ENCODE results near the gene SAG.

The SAG gene

DNA sequence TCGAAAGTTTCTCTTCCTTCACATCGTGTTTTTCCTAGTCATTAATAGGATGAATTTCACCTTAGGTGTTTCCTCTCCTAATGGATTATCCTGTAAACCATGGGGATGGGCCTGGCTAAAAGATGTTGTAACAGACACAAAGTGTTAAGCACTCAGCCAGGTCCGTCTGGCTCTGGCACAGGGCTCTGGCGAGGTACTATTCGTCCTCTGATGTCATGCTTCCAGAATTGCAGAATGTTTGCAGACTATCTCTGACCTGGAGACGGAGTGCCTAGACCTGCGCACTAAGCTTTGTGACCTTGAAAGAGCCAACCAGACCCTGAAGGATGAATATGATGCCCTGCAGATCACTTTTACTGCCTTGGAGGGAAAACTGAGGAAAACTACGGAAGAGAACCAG is 42.9 kb upstream of the SAG start:
- no peak for TF ChIP-seq CTCF (conservative IDR thresholded peaks at IDR 0.05)
- no peak overlapping the region for H3K27ac ChIP-seq

DNA sequence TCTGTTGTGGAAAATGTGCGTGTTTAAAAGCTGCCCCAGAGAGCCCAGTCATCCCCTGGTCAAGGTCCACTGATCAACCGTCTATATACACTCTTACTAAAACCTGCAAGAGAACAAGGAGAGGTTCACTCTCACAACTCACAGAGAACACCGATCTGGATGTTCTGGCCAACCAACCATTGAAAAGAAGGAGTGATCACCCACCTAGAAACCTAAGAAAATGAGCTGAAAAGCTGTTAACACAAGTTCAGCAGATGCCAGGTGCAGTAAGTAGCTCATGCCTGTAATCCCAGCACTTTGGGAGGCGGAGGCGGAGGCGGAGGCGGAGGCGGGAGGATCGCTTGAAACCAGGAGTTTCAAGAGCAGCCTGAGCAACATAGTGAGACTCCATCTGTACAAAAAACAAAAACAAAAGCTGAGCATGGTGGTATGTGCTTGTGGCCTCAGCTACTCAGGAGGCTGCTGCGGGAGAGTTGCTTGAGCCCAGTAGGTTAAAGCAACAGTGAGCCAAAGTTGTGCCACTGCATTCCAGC is 41.7 kb upstream of the SAG start:
- H3K27ac ChIP-seq, result no peak overlapping the region
- TF ChIP-seq CTCF (conservative IDR thresholded peaks at IDR 0.05), result no peak

GRCh38 chr2:233266481-233266880 is 41.1 kb upstream of the SAG start:
- no peak for TF ChIP-seq CTCF (conservative IDR thresholded peaks at IDR 0.05)
- no peak overlapping the region for H3K27ac ChIP-seq

- H3K27ac ChIP-seq, result peak overlapping the region; percentile 100
- no peak for TF ChIP-seq CTCF (conservative IDR thresholded peaks at IDR 0.05)
Measured at GRCh38 chr2:233267516-233268245, 39.9 kb upstream of the SAG start.

DNA sequence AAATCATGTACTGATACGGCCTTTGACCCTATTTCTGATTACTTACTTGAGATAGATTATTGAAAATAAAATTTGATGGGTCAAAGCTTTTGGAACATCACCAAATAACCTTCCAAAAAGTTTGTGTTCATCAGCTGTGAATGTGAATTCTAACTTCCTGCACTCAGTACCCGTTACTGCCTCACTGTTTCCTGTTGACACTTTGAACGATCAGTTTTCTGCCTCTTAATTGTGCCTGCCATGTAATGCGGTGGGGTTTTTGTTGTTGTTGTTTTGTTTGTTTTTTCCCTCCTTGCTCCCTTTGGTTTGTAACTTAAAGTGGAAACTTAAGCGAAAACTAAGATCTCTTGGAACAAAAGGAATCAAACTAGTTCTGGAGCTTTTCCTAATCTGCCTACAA is 37.2 kb upstream of the SAG start:
- no peak for TF ChIP-seq CTCF (conservative IDR thresholded peaks at IDR 0.05)
- peak overlapping the region; percentile 100 for H3K27ac ChIP-seq

- TF ChIP-seq CTCF (conservative IDR thresholded peaks at IDR 0.05), result no peak
- peak overlapping the region; percentile 100 for H3K27ac ChIP-seq
Measured at GRCh38 chr2:233270951-233271350, 36.7 kb upstream of the SAG start.

DNA sequence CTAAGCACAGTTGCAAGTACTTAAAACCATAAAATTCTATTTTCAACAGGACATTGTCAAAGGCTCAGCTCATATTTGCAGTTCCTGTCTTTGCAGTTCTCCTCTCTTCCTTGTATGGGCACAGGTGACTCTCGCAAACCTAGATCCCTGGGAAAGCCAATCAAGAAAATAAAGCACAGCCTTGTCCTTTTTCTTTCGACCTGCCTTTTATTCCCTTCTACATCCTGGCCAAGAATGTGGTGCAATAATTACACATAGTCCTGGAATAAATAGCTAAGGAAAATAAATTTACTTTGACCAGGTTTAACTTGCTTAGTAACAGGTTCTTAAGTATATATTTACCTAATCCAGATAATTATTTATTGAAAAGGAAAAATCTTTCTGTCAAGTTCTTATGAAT is 35.9 kb upstream of the SAG start:
- peak overlapping the region; percentile 100 for H3K27ac ChIP-seq
- TF ChIP-seq CTCF (conservative IDR thresholded peaks at IDR 0.05), result no peak

All from VCaP (cell line).